MCF 10A (cell line): Measurements from ENCODE around the gene CNOT10. TPM values are rescaled to one million over a fixed set of nuclear protein-coding genes. Genes with fewer than 3 reads are reported as not detected.

ENCODE experiments used
- BruUV-seq: library from RNA; stranded (reverse); fragments of 400-500 nt; replicated peaks from 2 replicates; lab custom pipeline; 2021; lab: Mats Ljungman, UMichigan
- CTCF ChIA-PET: fragments of 300-600 bp; sonication (Branson Sonifier 250); formaldehyde crosslinking; extraction: SDS; loops from one replicate; lab custom pipeline; 2021; ENCODE audit warnings: antibody characterized with exemption, inconsistent platforms; lab: Yijun Ruan, JAX
- POLR2A ChIA-PET: fragments of 300-600, 350-650 bp; sonication (Branson Sonifier 250); formaldehyde crosslinking; extraction: SDS; loops from one replicate; lab custom pipeline; 2020; ENCODE audit warnings: antibody characterized with exemption, inconsistent platforms; lab: Yijun Ruan, JAX
- DNase-seq: peaks from one replicate; pipeline ENCODE4 v3.0.0-alpha.2; 2018; ENCODE audit not compliant: unreplicated experiment
- H3K27ac Mint-ChIP-seq: one replicate; pipeline ENCODE4 v1.8.0; 2022; ENCODE audit warnings: mild to moderate bottlenecking, low read depth, mixed read lengths; ENCODE audit not compliant: unreplicated experiment
- H3K27me3 Mint-ChIP-seq: one replicate; pipeline ENCODE4 v1.8.0; 2022; ENCODE audit warnings: mixed read lengths; ENCODE audit not compliant: insufficient read depth, unreplicated experiment
- H3K36me3 Mint-ChIP-seq: one replicate; pipeline ENCODE4 v1.8.0; 2022; ENCODE audit warnings: mild to moderate bottlenecking, moderate library complexity, mixed read lengths; ENCODE audit not compliant: insufficient read depth, unreplicated experiment
- H3K4me1 Mint-ChIP-seq: one replicate; pipeline ENCODE4 v1.8.0; 2022; ENCODE audit warnings: mixed read lengths; ENCODE audit not compliant: insufficient read depth, unreplicated experiment
- H3K4me3 Mint-ChIP-seq: one replicate; pipeline ENCODE4 v1.8.0; 2022; ENCODE audit warnings: mild to moderate bottlenecking, moderate library complexity, mixed read lengths; ENCODE audit not compliant: unreplicated experiment
- H3K9me3 Mint-ChIP-seq: one replicate; pipeline ENCODE4 v1.8.0; 2022; ENCODE audit warnings: mixed read lengths; ENCODE audit not compliant: unreplicated experiment
- CTCF ChIP-seq: fragments of 200-600 bp; IDR thresholded peaks from one replicate; pipeline ENCODE4 v1.8.0; 2022; ENCODE audit warnings: antibody characterized with exemption, mild to moderate bottlenecking; ENCODE audit not compliant: unreplicated experiment
- intact Hi-C: fragments of 100-400 bp; cut with micrococcal nuclease; formaldehyde crosslinking; loops from 2 replicates; pipeline ENCODE4 v1.14.1; 2022
- total RNA-seq: library from RNA; stranded (reverse); gene quantifications from 2 replicates; pipeline ENCODE4 v1.2.3, GENCODE V29; 2022

Gene CNOT10
- total RNA-seq, 1 experiment from 2014 or later: 53.1 TPM

GRCh38 chr3:32751377-32751776 lies 66.4 kb downstream of the CNOT10 start:
- Mint-ChIP-seq H3K9me3 (no peaks in the 10 kb centered on the region), H3K27me3 (no peaks in the 10 kb centered on the region), H3K36me3 (peaks cover 38% of the 10 kb centered on the region), H3K27ac (no peak overlapping the region), H3K4me1 (no peaks in the 10 kb centered on the region), H3K4me3 (no peak overlapping the region)
- ChIA-PET CTCF (interaction anchor here (0.8 to 1.3 kb wide), 4 partner anchors 15 to 183 kb away, joined by 3 to 5 read pairs (median 3); no protein-coding TSS in a partner anchor), POLR2A (no interaction called here)
- DNase-seq: no peak
- intact Hi-C loops: no loop called here
- no TSS peak for BruUV-seq
- no peak for TF ChIP-seq CTCF

DNA sequence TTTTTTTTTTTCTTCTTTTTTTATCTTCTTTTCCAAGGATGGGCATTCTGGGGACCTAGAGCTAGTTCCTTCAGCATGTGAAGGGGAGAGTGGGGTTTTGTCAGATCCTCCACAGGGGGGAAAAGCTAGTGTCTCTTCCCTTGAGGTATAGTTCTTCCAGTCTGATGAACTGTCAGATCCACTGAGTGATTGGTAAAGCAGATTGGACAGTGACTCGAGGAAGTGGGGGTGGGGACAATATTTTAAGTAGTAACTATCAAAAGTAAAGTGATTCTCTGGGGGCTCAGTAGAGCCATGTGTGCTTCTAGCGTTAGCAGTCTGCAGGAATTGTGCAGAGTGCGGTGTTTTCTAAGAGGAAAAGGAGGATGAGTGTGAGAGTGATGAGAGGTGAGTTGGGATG lies 70.8 kb downstream of the CNOT10 start:
- intact Hi-C loops: no loop called here
- no peak overlapping the region for H3K4me3 Mint-ChIP-seq
- no peaks in the 10 kb centered on the region for H3K9me3 Mint-ChIP-seq
- no TSS peak for BruUV-seq
- TF ChIP-seq CTCF: no peak
- peaks cover 43% of the 10 kb centered on the region for H3K36me3 Mint-ChIP-seq
- no peaks in the 10 kb centered on the region for H3K27me3 Mint-ChIP-seq
- ChIA-PET CTCF (interaction anchor here (0.6 to 1.2 kb wide), 3 partner anchors 26 to 210 kb away, joined by 3 read pairs; no protein-coding TSS in a partner anchor), POLR2A (no interaction called here)
- no peak overlapping the region for H3K27ac Mint-ChIP-seq
- DNase-seq: no peak
- no peaks in the 10 kb centered on the region for H3K4me1 Mint-ChIP-seq

GRCh38 chr3:32757618-32758374 lies 72.8 kb downstream of the CNOT10 start:
- Mint-ChIP-seq H3K36me3 (peaks cover 53% of the 10 kb centered on the region), H3K4me3 (no peak overlapping the region), H3K9me3 (no peaks in the 10 kb centered on the region), H3K27me3 (no peaks in the 10 kb centered on the region), H3K27ac (no peak overlapping the region), H3K4me1 (no peaks in the 10 kb centered on the region)
- ChIA-PET CTCF (interaction anchor here (0.6 to 0.7 kb wide), 3 partner anchors 15 to 148 kb away, joined by 3 read pairs; no protein-coding TSS in a partner anchor), POLR2A (no interaction called here)
- BruUV-seq: no TSS peak
- DNase-seq: no peak
- TF ChIP-seq CTCF: no peak
- intact Hi-C loops: no loop called here

DNA sequence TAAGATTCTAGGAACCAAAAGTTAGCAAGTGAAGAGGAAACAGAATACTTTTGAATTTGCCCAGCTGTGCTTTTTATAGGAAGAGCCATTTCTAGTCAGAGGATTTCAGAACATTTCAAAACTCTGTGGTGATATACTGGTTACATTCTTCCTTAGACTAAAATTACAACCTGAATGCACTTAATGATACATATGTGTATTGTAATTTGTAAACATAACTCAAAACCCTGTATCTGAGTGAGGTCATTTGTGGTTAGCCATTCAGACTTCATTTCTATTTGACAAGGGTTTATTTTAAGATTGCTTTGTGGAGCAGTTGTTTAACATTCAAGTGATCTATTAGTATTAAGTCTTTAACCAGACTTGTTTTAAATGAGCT lies 73.4 kb downstream of the CNOT10 start:
- POLR2A ChIA-PET: no interaction called here
- CTCF ChIA-PET: interaction anchor here (0.6 to 0.7 kb wide), 3 partner anchors 14 to 147 kb away, joined by 3 read pairs; no protein-coding TSS in a partner anchor
- no peak for TF ChIP-seq CTCF

More for the DNA sequence above, 73.4 kb downstream of the CNOT10 start:
- H3K36me3 Mint-ChIP-seq: peaks cover 53% of the 10 kb centered on the region
- H3K4me3 Mint-ChIP-seq: no peak overlapping the region
- no TSS peak for BruUV-seq
- H3K27ac Mint-ChIP-seq: no peak overlapping the region
- H3K9me3 Mint-ChIP-seq: no peaks in the 10 kb centered on the region
- no peaks in the 10 kb centered on the region for H3K27me3 Mint-ChIP-seq
- no peaks in the 10 kb centered on the region for H3K4me1 Mint-ChIP-seq
- no peak for DNase-seq
- intact Hi-C loops: no loop called here
